ENCODE measurements around the gene SAMM50.

DNA sequence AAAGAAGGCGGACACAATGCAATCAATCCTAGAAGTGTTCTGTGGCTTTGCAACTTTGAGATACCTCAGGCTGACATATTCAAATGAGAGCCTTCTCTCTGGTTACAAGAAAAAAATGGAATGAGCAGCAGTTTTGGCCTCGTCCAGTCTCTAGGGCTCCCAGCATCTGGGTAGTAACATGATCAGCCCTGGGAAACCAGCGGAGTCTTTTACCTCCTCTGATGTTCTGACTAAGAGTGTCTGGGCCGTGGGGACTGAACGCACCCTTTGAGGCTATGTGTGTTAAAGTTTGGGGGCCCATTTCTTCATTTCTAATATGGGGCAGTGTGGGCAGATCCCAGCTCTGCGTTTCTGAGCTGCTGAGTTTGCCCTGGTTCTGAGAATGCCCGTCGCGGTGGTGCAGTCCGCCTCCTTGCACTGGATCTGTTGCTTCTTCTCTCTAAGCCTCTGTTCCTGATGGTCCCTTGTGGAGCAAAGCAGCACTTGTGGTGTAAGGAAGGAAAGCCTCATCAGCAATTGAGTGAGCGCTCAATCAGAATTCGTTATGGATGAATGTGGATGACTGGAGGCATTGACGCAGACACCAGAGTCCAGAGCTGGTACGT is 77.0 kb downstream of the SAMM50 start:
- TF ChIP-seq SP1 (IDR thresholded peaks at IDR 0.05) (no peak), TARDBP (IDR thresholded peaks at IDR 0.05) (no peak), L3MBTL2 (conservative IDR thresholded peaks at IDR 0.05) (no peak), BHLHE40 (IDR thresholded peaks at IDR 0.05; ENCODE audit: borderline replicate concordance) (no peak), ZNF384 (IDR thresholded peaks at IDR 0.05) (no peak), FOXM1 (IDR thresholded peaks at IDR 0.05; ENCODE audit: borderline replicate concordance) (no peak)
